HEK293T (cell line): ENCODE data around the gene ABCB9.

Experiments used
- ARNT ChIP-seq: fragments of 450-650 bp; IDR thresholded peaks from 2 replicates; pipeline ENCODE4 v1.6.1; 2017; ENCODE audit warnings: mild to moderate bottlenecking
- BHLHE40 ChIP-seq: fragments of 450-650 bp; IDR thresholded peaks from 2 replicates; pipeline ENCODE4 v1.6.1; 2016; ENCODE audit warnings: mild to moderate bottlenecking, moderate library complexity, borderline replicate concordance
- CTBP1 ChIP-seq: fragments of 450-650 bp; IDR thresholded peaks from 2 replicates; pipeline ENCODE4 v1.6.1; 2016; ENCODE audit warnings: borderline replicate concordance
- ELF4 ChIP-seq: fragments of 450-650 bp; IDR thresholded peaks from 2 replicates; pipeline ENCODE4 v1.6.1; 2017; ENCODE audit warnings: antibody characterized with exemption
- FOXM1 ChIP-seq: fragments of 450-650 bp; IDR thresholded peaks from 2 replicates; pipeline ENCODE4 v1.6.1; 2017; ENCODE audit warnings: mild to moderate bottlenecking, borderline replicate concordance
- LEF1 ChIP-seq: fragments of 450-650 bp; IDR thresholded peaks from 2 replicates; pipeline ENCODE4 v1.6.1; 2017; ENCODE audit warnings: mild to moderate bottlenecking, borderline replicate concordance
- NFRKB ChIP-seq: fragments of 450-650 bp; IDR thresholded peaks from 2 replicates; pipeline ENCODE4 v1.6.1; 2016; ENCODE audit warnings: mild to moderate bottlenecking, moderate library complexity
- SP1 ChIP-seq: fragments of 450-650 bp; IDR thresholded peaks from 2 replicates; pipeline ENCODE4 v1.6.1; 2017
- SUZ12 ChIP-seq: fragments of 450-650 bp; IDR thresholded peaks from 2 replicates; pipeline ENCODE4 v1.6.1; 2016; ENCODE audit warnings: mild to moderate bottlenecking
- TARDBP ChIP-seq: fragments of 450-650 bp; IDR thresholded peaks from 2 replicates; pipeline ENCODE4 v1.6.1; 2016
- ZNF384 ChIP-seq: fragments of 450-650 bp; IDR thresholded peaks from 2 replicates; pipeline ENCODE4 v1.6.1; 2016

DNA sequence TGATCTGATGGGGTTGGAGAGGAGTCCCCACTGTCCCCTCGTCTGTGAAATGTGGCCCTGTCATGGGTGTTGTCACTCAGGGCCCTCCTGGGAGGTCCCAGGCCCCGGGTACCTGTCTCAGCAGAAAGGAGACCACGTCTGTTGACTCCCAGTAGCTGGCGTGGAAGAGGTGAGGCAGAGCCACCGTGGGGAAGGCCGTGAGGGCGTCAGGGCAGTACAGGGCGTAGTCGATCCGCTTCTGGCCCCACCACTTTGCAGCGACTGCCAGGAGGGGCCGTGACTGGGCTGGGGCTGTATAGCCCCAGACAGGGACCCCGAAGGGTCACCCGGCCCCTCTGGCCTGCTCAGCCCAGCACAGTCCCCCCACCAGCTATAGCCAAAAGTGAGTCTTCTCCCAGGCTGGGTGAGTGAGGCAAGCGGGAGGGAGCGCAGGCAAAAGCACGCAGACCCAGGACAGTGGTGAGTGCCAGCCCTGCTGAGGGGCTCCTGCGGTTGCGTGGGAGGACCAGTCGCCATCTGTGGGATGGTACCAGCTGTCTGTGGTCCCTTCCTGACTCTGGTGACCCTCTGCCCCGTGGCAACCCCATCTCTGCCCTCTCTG lies 22.4 kb upstream of the ABCB9 start:
- TF ChIP-seq FOXM1 (no peak), TARDBP (no peak), ARNT (no peak), NFRKB (no peak), BHLHE40 (no peak), ELF4 (no peak), SUZ12 (no peak), SP1 (no peak), LEF1 (no peak), CTBP1 (no peak), ZNF384 (no peak)
